Activated naive CD8-positive, alpha-beta T cell (primary cell): ENCODE results near the gene CLMN.
A peak's percentile ranks its signal among the peaks of the same experiment; 100 is the strongest.

Experiments used
- H3K27ac Mint-ChIP-seq: one replicate; pipeline ENCODE4 v1.8.0; 2021; ENCODE audit warnings: mixed read lengths
- H3K27me3 Mint-ChIP-seq: one replicate; pipeline ENCODE4 v1.8.0; 2021; ENCODE audit warnings: mixed read lengths
- H3K36me3 Mint-ChIP-seq: one replicate; pipeline ENCODE4 v1.8.0; 2021; ENCODE audit warnings: mixed read lengths
- H3K4me1 Mint-ChIP-seq: one replicate; pipeline ENCODE4 v1.8.0; 2021; ENCODE audit warnings: low read depth, mixed read lengths
- H3K4me3 Mint-ChIP-seq: one replicate; pipeline ENCODE4 v1.8.0; 2021; ENCODE audit warnings: mild to moderate bottlenecking, mixed read lengths
- H3K9me3 Mint-ChIP-seq: one replicate; pipeline ENCODE4 v1.8.0; 2021; ENCODE audit warnings: low read depth, mixed read lengths

Gene CLMN

GRCh38 chr14:95335071-95335470 lies 15.4 kb upstream of the CLMN start:
- Mint-ChIP-seq H3K4me1 (no peaks in the 10 kb centered on the region), H3K27ac (no peak overlapping the region), H3K27me3 (peaks cover 8% of the 10 kb centered on the region), H3K9me3 (no peaks in the 10 kb centered on the region), H3K36me3 (no peaks in the 10 kb centered on the region), H3K4me3 (no peak overlapping the region)

- Mint-ChIP-seq H3K27ac (no peak overlapping the region), H3K36me3 (no peaks in the 10 kb centered on the region), H3K4me1 (no peaks in the 10 kb centered on the region), H3K27me3 (peaks cover 13% of the 10 kb centered on the region), H3K4me3 (no peak overlapping the region), H3K9me3 (no peaks in the 10 kb centered on the region)
Observed at GRCh38 chr14:95334044-95334443, 14.3 kb upstream of the CLMN start.

- Mint-ChIP-seq H3K27me3 (peaks cover 20% of the 10 kb centered on the region), H3K27ac (no peak overlapping the region), H3K4me3 (no peak overlapping the region), H3K9me3 (no peaks in the 10 kb centered on the region), H3K36me3 (no peaks in the 10 kb centered on the region), H3K4me1 (no peaks in the 10 kb centered on the region)
Observed at GRCh38 chr14:95332641-95333040, 12.9 kb upstream of the CLMN start.

- no peaks in the 10 kb centered on the region for H3K4me1 Mint-ChIP-seq
- peaks cover 20% of the 10 kb centered on the region for H3K27me3 Mint-ChIP-seq
- H3K36me3 Mint-ChIP-seq = no peaks in the 10 kb centered on the region
- no peak overlapping the region for H3K4me3 Mint-ChIP-seq
- H3K27ac Mint-ChIP-seq = no peak overlapping the region
- H3K9me3 Mint-ChIP-seq = no peaks in the 10 kb centered on the region
Observed at GRCh38 chr14:95331708-95332408, 12.2 kb upstream of the CLMN start.

- Mint-ChIP-seq H3K4me3 (no peak overlapping the region), H3K27me3 (peaks cover 20% of the 10 kb centered on the region), H3K9me3 (no peaks in the 10 kb centered on the region), H3K36me3 (no peaks in the 10 kb centered on the region), H3K27ac (no peak overlapping the region), H3K4me1 (no peaks in the 10 kb centered on the region)
Observed at GRCh38 chr14:95330591-95331370, 11.1 kb upstream of the CLMN start.

GRCh38 chr14:95329941-95330340 lies 10.2 kb upstream of the CLMN start:
- Mint-ChIP-seq H3K27ac (no peak overlapping the region), H3K4me1 (no peaks in the 10 kb centered on the region), H3K9me3 (no peaks in the 10 kb centered on the region), H3K27me3 (peaks cover 20% of the 10 kb centered on the region), H3K36me3 (no peaks in the 10 kb centered on the region), H3K4me3 (no peak overlapping the region)

- Mint-ChIP-seq H3K9me3 (no peaks in the 10 kb centered on the region), H3K4me1 (no peaks in the 10 kb centered on the region), H3K27ac (no peak overlapping the region), H3K4me3 (no peak overlapping the region), H3K27me3 (peaks cover 20% of the 10 kb centered on the region), H3K36me3 (no peaks in the 10 kb centered on the region)
Observed at GRCh38 chr14:95328729-95329503, 9.2 kb upstream of the CLMN start.

GRCh38 chr14:95327558-95328374 lies 8.1 kb upstream of the CLMN start:
- Mint-ChIP-seq H3K36me3 (no peaks in the 10 kb centered on the region), H3K9me3 (no peaks in the 10 kb centered on the region), H3K4me3 (no peak overlapping the region), H3K27me3 (peaks cover 20% of the 10 kb centered on the region), H3K4me1 (no peaks in the 10 kb centered on the region), H3K27ac (no peak overlapping the region)

- Mint-ChIP-seq H3K36me3 (no peaks in the 10 kb centered on the region), H3K4me3 (no peak overlapping the region), H3K27ac (no peak overlapping the region), H3K27me3 (peaks cover 22% of the 10 kb centered on the region), H3K4me1 (no peaks in the 10 kb centered on the region), H3K9me3 (no peaks in the 10 kb centered on the region)
Observed at GRCh38 chr14:95326987-95327386, 7.3 kb upstream of the CLMN start.

GRCh38 chr14:95323917-95324316 lies 4.2 kb upstream of the CLMN start:
- no peak overlapping the region for H3K27ac Mint-ChIP-seq
- no peaks in the 10 kb centered on the region for H3K36me3 Mint-ChIP-seq
- peaks cover 16% of the 10 kb centered on the region for H3K27me3 Mint-ChIP-seq
- no peak overlapping the region for H3K4me3 Mint-ChIP-seq
- H3K9me3 Mint-ChIP-seq = no peaks in the 10 kb centered on the region
- peaks cover under 1% of the 10 kb centered on the region for H3K4me1 Mint-ChIP-seq

GRCh38 chr14:95323361-95323760 lies 3.7 kb upstream of the CLMN start:
- H3K27me3 Mint-ChIP-seq = peaks cover 10% of the 10 kb centered on the region
- no peaks in the 10 kb centered on the region for H3K36me3 Mint-ChIP-seq
- H3K27ac Mint-ChIP-seq = no peak overlapping the region
- H3K9me3 Mint-ChIP-seq = no peaks in the 10 kb centered on the region
- no peak overlapping the region for H3K4me3 Mint-ChIP-seq
- H3K4me1 Mint-ChIP-seq = peaks cover 6% of the 10 kb centered on the region

GRCh38 chr14:95322651-95323050 lies 2.9 kb upstream of the CLMN start:
- Mint-ChIP-seq H3K9me3 (no peaks in the 10 kb centered on the region), H3K36me3 (no peaks in the 10 kb centered on the region), H3K4me1 (peaks cover 10% of the 10 kb centered on the region), H3K27me3 (peaks cover 9% of the 10 kb centered on the region), H3K27ac (no peak overlapping the region), H3K4me3 (no peak overlapping the region)

GRCh38 chr14:95321693-95322455 lies 2.2 kb upstream of the CLMN start:
- Mint-ChIP-seq H3K27me3 (peaks cover 9% of the 10 kb centered on the region), H3K27ac (no peak overlapping the region), H3K4me1 (peaks cover 10% of the 10 kb centered on the region), H3K4me3 (peak overlapping the region; percentile 23), H3K9me3 (no peaks in the 10 kb centered on the region), H3K36me3 (no peaks in the 10 kb centered on the region)
